ENCODE measurements around the gene ACAP2. TPM values are rescaled to one million over a fixed set of nuclear protein-coding genes. Genes with fewer than 3 reads are reported as not detected.

The ACAP2 gene
- total and polyA plus RNA-seq, 2 donors (not counting 1 experiment from before 2014, with no cell fraction given), result 33.7 to 86.5 TPM

DNA sequence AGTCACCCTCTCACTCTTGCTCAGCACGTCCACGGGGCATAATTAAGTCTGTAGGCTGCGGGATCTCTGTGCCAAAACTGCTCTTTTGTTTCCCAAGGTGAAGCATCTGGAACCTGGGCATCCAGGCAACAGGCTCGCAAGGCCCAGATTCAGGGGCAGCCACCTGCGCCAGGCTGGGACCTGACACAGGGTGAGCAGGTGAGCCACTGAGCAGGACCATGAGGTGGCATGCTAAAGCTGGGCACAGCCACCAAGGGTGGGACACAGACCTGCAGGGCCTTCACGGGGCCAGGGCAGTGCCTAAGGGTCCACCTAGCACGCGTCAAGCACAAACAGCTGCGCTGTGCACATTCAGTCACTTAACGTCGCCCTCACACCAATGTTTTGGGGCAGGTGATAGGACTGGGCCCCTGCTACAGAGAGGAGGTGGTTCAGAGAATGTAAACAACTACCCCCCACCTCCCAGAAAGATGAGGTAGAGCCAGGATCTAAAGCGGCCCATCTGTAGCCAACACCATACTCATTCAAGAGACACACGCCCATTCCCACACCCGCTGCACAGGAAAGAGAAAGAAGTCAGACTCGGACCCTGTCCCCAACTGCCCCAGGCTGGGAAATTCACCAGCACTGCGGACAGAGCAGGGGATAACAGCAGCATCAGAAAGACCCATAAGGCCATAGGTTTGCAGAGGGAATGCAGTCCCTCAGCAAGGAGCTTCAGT is 188.2 kb downstream of the ACAP2 start:
- no peaks in the 10 kb centered on the region for H3K36me3 ChIP-seq (ENCODE audit: control insufficient read depth, insufficient read depth, low read length)
- TF ChIP-seq, protein P1, sequence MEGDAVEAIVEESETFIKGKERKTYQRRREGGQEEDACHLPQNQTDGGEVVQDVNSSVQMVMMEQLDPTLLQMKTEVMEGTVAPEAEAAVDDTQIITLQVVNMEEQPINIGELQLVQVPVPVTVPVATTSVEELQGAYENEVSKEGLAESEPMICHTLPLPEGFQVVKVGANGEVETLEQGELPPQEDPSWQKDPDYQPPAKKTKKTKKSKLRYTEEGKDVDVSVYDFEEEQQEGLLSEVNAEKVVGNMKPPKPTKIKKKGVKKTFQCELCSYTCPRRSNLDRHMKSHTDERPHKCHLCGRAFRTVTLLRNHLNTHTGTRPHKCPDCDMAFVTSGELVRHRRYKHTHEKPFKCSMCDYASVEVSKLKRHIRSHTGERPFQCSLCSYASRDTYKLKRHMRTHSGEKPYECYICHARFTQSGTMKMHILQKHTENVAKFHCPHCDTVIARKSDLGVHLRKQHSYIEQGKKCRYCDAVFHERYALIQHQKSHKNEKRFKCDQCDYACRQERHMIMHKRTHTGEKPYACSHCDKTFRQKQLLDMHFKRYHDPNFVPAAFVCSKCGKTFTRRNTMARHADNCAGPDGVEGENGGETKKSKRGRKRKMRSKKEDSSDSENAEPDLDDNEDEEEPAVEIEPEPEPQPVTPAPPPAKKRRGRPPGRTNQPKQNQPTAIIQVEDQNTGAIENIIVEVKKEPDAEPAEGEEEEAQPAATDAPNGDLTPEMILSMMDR (conservative IDR thresholded peaks at IDR 0.05 in 1 of 2, IDR thresholded peaks at IDR 0.05 in 1 of 2; ENCODE audit: low read depth in 1 of 2, low read length in 2 of 2), result no peak
- TF ChIP-seq EZH2 (IDR thresholded peaks at IDR 0.05; ENCODE audit: low read length, missing control alignments), result no peak
- no peaks in the 10 kb centered on the region for H3K27me3 ChIP-seq (ENCODE audit: control insufficient read depth, insufficient read depth, low read length)
- H2AFZ ChIP-seq (ENCODE audit: low read length), result no peak overlapping the region
- H3K79me2 ChIP-seq (ENCODE audit: control insufficient read depth, insufficient read depth, low read length), result peaks cover 10% of the 10 kb centered on the region
- no peak for DNase-seq (ENCODE audit: low read depth in 2 of 2)
- no peaks in the 10 kb centered on the region for H4K20me1 ChIP-seq (ENCODE audit: control insufficient read depth, extremely low read depth, insufficient read depth, low read length)
- H3K9me3 ChIP-seq (ENCODE audit: control insufficient read depth, insufficient read depth, low read depth, low read length), result no peaks in the 10 kb centered on the region
- H3K27ac ChIP-seq (ENCODE audit: insufficient read depth, low read length), result no peak overlapping the region
- H3K4me1 ChIP-seq (ENCODE audit: control insufficient read depth, extremely low read depth, insufficient read depth, low read length), result peaks cover 11% of the 10 kb centered on the region
- no peak overlapping the region for H3K4me3 ChIP-seq (replicated peaks in 1 of 4; ENCODE audit: control extremely low read depth in 1 of 4, insufficient read depth in 1 of 4, low read depth in 3 of 4, low read length in 4 of 4)
- no peak overlapping the region for H3K9ac ChIP-seq (ENCODE audit: insufficient read depth, low read length)
- no peak overlapping the region for H3K4me2 ChIP-seq (ENCODE audit: extremely low read depth, insufficient read depth, low read length)

DNA sequence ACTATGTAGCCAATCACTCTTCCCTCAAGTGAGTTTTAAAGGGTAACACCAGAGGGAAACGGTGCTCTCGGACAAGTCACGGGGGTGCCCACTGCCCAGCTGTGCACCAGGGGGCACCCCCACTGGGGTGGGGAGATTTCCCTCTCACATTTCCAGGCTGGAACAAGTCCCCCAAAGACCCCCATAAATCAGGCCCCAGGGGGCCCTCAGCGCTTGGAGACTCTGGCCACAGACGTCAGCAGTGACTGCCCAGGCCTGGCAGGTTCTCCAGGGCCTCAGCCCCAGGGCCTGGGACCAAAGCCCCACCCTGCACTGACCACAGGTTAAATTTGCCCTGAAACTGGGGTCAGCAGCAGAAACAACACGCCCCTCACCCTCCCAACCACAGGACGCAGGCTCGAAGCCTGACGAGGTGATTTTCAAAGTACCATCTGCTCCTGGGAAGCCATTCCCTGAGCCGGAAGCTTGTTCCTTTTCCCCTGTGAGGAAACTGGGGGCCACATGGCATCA is 188.8 kb downstream of the ACAP2 start:
- Histone ChIP-seq H2AFZ (ENCODE audit: low read length) (no peak overlapping the region), H3K36me3 (ENCODE audit: control insufficient read depth, insufficient read depth, low read length) (no peaks in the 10 kb centered on the region), H4K20me1 (ENCODE audit: control insufficient read depth, extremely low read depth, insufficient read depth, low read length) (no peaks in the 10 kb centered on the region), H3K4me1 (ENCODE audit: control insufficient read depth, extremely low read depth, insufficient read depth, low read length) (peaks cover 11% of the 10 kb centered on the region), H3K79me2 (ENCODE audit: control insufficient read depth, insufficient read depth, low read length) (peaks cover 10% of the 10 kb centered on the region), H3K4me2 (ENCODE audit: extremely low read depth, insufficient read depth, low read length) (no peak overlapping the region), H3K9me3 (ENCODE audit: control insufficient read depth, insufficient read depth, low read depth, low read length) (no peaks in the 10 kb centered on the region), H3K27me3 (ENCODE audit: control insufficient read depth, insufficient read depth, low read length) (no peaks in the 10 kb centered on the region), H3K27ac (ENCODE audit: insufficient read depth, low read length) (no peak overlapping the region), H3K9ac (ENCODE audit: insufficient read depth, low read length) (no peak overlapping the region), H3K4me3 (replicated peaks in 1 of 4; ENCODE audit: control extremely low read depth in 1 of 4, insufficient read depth in 1 of 4, low read depth in 3 of 4, low read length in 4 of 4) (no peak overlapping the region)
- DNase-seq (ENCODE audit: low read depth in 2 of 2), result no peak
- TF ChIP-seq, protein P1 (conservative IDR thresholded peaks at IDR 0.05 in 1 of 2, IDR thresholded peaks at IDR 0.05 in 1 of 2; ENCODE audit: low read depth in 1 of 2, low read length in 2 of 2), result no peak
- no peak for TF ChIP-seq EZH2 (IDR thresholded peaks at IDR 0.05; ENCODE audit: low read length, missing control alignments)

DNA sequence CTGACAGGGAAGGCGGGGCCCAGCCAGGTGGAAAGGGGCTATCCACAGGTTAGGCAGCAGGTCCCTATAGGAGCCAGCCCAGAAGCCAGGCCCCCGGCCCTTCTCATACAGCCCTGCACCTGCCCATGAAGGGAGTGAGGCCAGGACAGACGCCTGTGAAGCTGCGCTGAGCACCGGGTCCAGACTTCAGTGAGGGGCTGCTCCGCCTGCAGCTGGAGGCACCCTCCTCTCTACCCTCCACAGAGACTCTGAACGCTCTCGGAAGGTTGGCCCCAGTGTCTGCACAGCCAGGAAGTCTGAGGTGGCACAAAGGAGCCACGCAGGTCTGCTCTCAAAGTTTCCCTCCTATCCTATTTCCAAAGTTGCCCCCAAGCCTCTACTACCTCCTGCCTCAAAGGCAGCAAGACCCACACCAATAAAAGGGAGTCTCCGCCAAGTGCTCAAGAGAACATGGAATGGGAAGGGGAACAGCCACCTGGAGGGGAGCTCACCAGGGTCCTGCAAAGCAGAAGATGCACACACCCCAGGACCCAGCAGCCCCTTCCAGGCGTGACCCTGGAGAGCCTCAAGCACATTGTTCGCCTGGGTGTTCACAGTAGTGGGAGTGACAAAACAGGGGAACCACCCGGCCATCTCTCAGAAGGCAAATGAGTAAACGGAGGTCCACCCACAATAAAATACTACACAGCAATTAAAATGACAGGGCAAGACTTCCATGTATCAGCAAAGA is 191.3 kb downstream of the ACAP2 start:
- H3K27ac ChIP-seq (ENCODE audit: insufficient read depth, low read length), result no peak overlapping the region

More for the DNA sequence above, 191.3 kb downstream of the ACAP2 start:
- Histone ChIP-seq H3K4me3 (replicated peaks in 1 of 4; ENCODE audit: control extremely low read depth in 1 of 4, insufficient read depth in 1 of 4, low read depth in 3 of 4, low read length in 4 of 4) (no peak overlapping the region), H3K9ac (ENCODE audit: insufficient read depth, low read length) (no peak overlapping the region), H3K79me2 (ENCODE audit: control insufficient read depth, insufficient read depth, low read length) (peaks cover 2% of the 10 kb centered on the region), H2AFZ (ENCODE audit: low read length) (no peak overlapping the region), H4K20me1 (ENCODE audit: control insufficient read depth, extremely low read depth, insufficient read depth, low read length) (no peaks in the 10 kb centered on the region), H3K9me3 (ENCODE audit: control insufficient read depth, insufficient read depth, low read depth, low read length) (no peaks in the 10 kb centered on the region), H3K4me1 (ENCODE audit: control insufficient read depth, extremely low read depth, insufficient read depth, low read length) (no peaks in the 10 kb centered on the region), H3K4me2 (ENCODE audit: extremely low read depth, insufficient read depth, low read length) (no peak overlapping the region), H3K36me3 (ENCODE audit: control insufficient read depth, insufficient read depth, low read length) (no peaks in the 10 kb centered on the region), H3K27me3 (ENCODE audit: control insufficient read depth, insufficient read depth, low read length) (no peaks in the 10 kb centered on the region)
- DNase-seq (ENCODE audit: low read depth in 2 of 2), result no peak
- TF ChIP-seq, protein P1 (conservative IDR thresholded peaks at IDR 0.05 in 1 of 2, IDR thresholded peaks at IDR 0.05 in 1 of 2; ENCODE audit: low read depth in 1 of 2, low read length in 2 of 2), result no peak
- TF ChIP-seq EZH2 (IDR thresholded peaks at IDR 0.05; ENCODE audit: low read length, missing control alignments), result no peak

Measured in fibroblast of lung (primary cell).